Esophagus muscularis mucosa (tissue), 3 donors: ENCODE data around the gene SLC25A3.

Experiments
- POLR2A ChIP-seq: fragments of 450-650 bp; IDR thresholded peaks from one replicate; pipeline ENCODE4 v1.6.1; 2017; ENCODE audit warnings: antibody characterized with exemption, moderate library complexity, mild to moderate bottlenecking, low read depth
- TF ChIP-seq, protein P1 (sequence below), 3 experiments: fragments of 200-600 bp in 2 of 3; fragments of 450-650 bp in 1 of 3; sonication (generic) in 2 of 3; IDR thresholded peaks; one replicate each; pipeline ENCODE4 v1.5.1; 2017 to 2019; ENCODE audit warnings: antibody characterized with exemption in 3 of 3, mild to moderate bottlenecking in 2 of 3, moderate library complexity in 1 of 3

GRCh38 chr12:98579835-98580234 is 13.7 kb upstream of the SLC25A3 start:
- TF ChIP-seq, protein P1, sequence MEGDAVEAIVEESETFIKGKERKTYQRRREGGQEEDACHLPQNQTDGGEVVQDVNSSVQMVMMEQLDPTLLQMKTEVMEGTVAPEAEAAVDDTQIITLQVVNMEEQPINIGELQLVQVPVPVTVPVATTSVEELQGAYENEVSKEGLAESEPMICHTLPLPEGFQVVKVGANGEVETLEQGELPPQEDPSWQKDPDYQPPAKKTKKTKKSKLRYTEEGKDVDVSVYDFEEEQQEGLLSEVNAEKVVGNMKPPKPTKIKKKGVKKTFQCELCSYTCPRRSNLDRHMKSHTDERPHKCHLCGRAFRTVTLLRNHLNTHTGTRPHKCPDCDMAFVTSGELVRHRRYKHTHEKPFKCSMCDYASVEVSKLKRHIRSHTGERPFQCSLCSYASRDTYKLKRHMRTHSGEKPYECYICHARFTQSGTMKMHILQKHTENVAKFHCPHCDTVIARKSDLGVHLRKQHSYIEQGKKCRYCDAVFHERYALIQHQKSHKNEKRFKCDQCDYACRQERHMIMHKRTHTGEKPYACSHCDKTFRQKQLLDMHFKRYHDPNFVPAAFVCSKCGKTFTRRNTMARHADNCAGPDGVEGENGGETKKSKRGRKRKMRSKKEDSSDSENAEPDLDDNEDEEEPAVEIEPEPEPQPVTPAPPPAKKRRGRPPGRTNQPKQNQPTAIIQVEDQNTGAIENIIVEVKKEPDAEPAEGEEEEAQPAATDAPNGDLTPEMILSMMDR (IDR thresholded peaks at IDR 0.05): no peak
- TF ChIP-seq POLR2A: no peak
